ENCODE measurements around the gene DMPK.
"Not testable (repeated sequence)": the region's sequence is repeated elsewhere in the genome, so short reads cannot be mapped to it uniquely, and the experiment has no call there.

The DMPK gene

DNA sequence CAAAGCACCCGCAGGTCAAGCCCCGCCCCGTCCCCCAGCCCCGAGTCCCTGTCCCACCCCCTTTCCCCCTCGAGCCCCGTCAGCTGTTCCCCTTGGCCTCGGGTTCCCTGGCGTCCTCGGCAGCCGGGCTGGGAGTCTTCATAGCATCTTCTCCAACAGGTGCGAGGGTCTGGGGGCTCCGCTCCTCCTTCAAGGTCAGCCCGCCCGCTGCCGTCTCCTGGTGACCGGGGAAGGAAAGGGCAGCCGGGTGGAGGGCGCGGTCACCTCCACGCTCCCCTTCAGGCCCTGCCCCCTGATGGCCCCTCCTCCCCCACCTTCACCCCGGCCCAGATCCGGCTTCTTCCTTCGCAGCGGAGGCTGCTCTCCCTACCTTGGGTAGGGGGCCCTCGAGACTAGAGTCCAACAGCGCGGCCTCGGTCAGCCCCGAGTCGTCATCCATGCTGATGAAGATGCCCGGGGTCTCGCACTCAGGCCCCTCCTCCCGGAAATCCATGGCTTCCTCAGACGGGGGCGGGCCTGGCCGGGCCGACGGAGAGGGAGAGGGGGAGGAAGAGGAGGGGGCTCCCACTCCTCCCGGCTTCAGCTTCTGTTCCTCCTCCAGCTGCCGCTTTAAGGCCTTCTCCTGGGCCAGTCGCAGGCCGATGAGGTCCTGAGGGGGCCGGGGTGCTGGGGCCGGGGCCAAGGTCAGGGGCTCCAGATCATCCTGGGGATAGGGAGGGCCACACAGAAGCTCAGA lies 33.4 kb upstream of the DMPK start:
- no peak for DNase-seq (ENCODE audit: low spot score)

DNA sequence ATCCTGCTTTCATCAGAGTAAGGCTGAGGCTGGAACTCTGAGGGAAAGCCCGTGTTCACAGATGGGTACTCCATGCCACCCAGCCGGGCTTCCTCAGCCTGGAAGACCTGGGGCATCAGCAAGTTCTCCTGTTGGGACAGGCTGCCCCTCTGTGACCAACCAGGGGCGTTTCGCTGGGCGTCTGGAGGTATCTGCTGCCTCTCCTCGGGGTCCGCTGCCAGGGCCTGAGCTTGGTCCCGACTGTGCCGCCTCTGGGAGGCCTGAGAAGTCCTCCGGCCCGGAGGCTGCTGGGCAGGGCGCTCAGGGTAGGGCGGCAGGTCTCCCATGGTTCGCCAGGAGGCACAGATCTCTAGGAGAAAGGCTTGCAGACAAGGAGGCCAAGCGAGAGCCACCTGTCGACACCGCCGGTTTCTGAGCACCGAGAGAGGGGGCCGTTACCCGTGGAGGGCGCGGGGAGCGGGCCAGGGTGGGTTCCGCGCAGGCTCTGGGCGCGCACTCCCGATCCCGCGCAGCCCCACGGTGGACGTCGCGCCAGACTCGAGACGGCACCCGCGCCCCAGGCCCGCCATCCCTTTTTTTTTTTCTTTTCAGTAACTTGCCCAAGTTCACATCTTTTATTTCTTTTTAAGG lies 32.7 kb upstream of the DMPK start, which contains the start of gene RSPH6A:
Gene RSPH6A, minus strand, starts transcription at position 458 of the 630 bp plus-strand sequence. Its CDS starts 132 bp downstream, at position 326.
- DNase-seq (ENCODE audit: low spot score), result no peak

DNA sequence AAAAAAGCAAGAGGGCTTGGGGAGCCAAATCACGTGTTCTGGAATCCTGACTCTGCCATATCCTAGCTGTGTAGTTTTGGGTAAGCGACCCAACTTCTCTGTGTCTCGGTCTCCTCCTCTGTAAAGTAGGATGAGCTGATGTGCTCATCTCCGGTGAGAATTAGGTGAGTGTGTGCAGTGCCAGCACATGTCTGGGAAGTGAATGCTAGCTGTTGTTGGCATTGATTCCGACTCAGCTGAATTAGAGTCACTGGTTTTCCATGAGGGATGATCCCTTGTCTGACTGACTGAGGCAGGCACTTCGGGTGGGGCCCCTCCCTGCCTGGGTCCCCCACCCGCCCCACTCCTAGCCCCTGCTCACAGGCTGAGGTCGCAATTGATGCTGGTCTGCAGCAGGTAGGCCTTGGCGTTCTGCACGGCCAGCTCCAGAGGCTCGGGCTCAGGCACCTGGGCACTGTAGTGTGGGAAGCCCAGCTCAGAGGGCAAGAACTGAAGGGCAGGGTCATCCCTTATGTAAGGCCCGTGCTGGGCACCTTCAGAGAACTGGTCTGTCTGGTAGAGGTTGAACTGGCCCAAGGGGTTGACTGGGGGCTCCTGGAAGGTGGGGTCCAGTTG lies 32.0 kb upstream of the DMPK start:
- DNase-seq (ENCODE audit: low spot score), result no peak

DNA sequence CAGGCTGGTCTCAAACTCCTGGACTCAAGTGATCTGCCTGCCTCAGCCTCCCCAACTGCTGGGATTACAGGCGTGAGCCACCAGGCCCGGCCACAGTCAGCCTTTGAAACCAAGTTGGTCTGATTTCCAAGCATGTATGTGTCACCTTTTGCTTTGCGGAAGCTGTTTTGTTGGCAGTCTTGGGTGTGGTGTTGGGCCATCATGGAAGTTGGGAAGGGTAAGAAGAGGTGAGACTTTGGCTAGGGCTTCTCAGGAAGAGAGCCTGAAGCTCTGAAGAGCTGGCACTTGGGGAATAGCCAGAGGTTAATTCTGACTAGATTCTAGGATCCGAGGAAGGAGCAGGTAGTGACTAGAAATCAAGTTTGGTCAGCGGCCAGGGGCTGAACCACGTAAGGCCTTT lies 30.0 kb upstream of the DMPK start:
- DNase-seq (ENCODE audit: low spot score), result no peak

DNA sequence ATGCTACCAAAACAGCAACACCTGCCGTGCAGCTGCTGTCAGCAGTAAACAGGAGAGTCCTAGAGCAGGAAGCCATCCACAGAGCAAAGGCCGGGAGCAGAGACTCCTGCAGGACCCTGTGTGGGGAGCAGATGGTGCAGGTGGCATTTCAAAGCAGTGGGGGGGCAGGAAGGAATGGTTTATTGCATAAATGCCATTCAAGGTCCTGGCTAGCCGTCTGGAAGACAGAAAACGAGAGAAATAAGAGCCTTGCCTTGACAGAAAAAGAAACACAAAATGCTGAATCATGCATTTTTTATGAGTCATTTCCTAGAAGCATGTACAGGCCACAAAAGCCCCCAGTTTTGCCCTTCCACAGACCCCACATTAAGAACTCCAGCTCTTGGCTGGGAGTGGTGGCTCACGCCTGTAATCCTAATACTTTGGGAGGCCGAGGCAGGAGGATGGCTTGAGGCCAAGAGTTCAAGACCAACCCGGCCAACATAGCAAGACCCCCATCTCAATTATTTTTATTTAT lies 27.4 kb upstream of the DMPK start:
- no peak for DNase-seq (ENCODE audit: low spot score)

DNA sequence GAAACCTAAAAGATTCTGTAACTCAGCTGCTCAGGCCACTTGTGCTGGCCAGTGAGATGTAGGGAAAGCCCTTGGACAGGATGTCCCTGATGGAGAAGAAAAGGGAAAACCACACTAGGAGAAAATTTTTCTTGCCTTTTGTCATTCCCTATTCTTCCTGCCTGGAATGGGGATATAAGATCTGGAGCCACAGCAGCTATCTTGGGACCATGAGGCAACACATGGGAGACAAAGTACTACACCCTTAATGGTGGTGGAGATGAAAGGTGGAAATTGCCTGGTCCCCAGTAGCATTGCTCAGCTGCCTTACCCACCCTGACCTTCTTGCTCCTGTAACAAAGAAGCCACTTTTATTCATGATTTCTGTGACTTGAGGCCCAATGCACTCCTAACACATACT lies 23.4 kb upstream of the DMPK start:
- DNase-seq (ENCODE audit: low spot score), result no peak

DNA sequence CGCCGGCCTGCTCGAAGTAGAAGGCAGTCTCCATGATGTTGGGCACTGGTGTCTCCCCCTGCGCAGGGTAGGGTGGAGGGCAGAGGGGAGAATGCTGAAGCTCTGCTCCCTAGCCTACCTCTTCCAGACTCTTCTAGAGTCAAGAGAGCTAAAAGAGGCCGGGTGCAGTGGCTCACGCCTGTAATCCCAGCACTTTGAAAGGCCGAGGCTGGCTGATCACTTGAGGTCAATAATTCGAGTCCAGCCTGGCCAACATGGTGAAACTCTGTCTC lies 22.6 kb upstream of the DMPK start:
- no peak for DNase-seq (ENCODE audit: low spot score)

DNA sequence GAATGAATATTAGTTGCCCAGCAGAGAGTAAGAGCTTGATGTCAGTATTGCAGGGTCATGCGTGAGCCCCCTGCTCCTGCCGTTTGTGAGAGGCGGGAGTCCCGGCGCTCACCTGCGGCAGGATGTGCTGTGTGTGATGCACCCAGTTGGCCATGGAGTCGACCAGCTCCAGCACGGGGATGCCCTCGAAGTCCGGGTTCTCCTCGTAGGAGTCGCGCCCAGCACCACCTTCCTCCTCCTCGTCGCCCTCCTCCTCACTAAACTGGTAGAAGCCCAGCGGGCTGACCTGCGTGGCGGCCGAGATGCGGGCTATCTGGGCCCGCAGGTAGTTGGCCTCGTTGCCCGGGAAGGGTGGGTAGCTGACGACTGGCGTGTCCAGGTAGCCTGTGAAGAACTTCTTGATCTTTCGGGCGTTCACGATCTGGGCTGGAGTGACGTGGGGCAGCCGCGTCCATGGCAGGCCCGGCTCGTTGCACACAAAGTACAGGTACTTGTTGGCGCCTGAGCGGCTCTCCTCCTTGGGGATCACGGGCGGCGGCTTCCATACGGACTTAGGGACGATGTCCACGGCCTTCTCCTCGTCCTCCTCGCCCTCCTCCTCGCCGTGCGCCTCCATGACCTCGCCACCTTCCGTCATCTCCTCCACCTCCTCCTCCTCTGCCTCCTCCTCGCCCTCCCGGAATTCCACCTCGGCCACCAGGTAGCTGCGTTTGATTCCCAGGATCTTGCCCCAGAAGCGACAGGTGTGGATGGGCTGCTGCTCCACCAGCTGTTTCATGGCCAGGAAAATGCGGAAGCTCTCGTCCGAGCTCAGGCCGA lies 22.1 kb upstream of the DMPK start:
- no peak for DNase-seq (ENCODE audit: low spot score)

DNA sequence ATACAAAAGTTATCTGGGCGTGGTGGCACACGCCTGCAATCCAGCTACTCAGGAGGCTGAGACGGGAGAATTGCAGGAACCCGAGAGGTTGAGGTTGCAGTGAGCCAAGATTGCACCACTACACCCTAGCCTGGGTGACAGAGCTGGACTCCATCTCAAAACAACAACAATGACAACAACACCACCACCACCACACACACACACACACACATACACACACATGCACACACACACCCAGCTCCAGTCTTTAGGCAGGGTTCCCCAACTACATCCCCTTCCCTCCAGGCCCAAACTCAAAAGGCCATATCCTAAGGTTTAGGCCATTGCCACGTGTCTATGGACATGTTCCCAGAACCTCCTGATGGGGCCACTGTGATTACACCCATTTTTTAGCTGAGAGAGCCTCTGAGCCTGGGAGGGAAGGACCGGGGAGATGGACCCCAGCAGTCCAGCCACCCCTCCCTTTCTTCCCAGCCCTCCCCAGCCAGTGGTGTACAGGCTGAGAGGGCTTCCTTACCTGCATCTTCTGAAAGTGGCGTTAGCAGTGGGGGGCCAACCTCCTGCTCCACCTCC lies 19.4 kb upstream of the DMPK start:
- DNase-seq (ENCODE audit: low spot score), result no peak

DNA sequence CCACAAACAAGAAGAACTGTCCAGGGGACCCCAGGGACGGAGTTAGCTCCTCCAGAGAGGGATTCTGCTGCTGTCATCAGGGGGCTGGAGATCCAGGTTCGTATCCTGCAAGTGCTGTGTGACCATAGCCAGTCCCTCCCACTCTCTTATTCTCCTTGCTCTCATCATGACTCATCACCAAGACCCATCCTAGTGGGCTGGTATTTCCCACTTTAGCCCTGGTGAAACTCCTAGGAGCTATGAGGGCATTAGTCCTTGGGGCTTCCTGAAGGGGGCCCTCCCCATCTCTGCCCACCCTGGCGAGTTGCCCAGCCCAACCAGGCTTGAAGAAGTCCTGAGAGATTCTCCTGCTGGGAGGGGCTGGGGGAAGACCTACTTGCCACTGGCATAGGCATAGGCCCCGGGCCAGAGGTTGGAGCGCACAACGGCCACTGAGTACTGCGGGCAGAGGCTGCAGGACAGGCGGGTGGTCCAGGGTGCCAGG lies 17.8 kb upstream of the DMPK start:
- no peak for DNase-seq (ENCODE audit: low spot score)

DNA sequence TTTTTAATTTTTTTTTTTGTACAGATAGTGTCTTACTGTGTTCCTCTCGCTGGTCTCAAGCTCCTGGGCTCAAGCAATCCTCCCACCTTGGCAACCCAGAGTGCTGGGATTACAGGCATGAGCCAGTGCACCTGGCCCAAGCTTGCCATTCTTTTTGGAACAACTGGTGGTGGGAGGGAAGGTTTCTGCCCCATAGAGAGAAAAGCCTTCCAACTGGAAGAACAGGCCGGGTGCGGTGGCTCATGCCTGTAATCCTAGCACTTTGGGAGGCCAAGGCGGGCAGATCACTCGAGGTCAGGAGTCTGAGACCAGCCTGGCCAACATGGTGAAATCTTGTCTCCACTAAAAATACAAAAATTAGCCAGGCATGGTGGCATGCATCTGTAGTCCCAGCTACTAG lies 17.3 kb upstream of the DMPK start:
- not testable (repeated sequence) for DNase-seq (ENCODE audit: low spot score)

DNA sequence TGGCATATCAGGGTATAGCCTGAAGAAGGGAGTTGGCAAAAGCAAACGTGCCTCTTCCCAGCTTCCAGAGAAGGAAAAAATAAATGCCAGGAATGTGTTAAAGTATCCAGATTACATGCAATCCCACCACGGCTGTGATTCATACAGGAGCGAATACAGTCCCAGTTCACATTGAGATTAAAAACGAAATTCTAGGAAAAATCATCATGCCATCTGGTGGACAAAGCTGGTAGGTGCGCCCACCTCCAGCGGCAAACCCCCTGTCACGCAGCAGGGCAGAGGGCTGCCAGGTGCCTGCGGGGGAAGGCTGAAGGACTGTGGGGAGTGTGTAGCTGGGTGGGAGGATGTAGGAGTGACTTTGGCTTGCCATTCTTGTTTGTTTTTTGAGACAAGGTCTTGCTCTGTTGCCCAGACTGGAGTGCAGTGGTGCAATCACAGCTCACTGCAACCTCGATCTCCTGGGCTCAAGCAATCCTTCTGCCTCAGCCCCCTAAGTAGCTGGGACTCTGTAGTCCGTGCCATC lies 16.8 kb upstream of the DMPK start:
- peak; percentile 90 for DNase-seq (ENCODE audit: low spot score)

DNA sequence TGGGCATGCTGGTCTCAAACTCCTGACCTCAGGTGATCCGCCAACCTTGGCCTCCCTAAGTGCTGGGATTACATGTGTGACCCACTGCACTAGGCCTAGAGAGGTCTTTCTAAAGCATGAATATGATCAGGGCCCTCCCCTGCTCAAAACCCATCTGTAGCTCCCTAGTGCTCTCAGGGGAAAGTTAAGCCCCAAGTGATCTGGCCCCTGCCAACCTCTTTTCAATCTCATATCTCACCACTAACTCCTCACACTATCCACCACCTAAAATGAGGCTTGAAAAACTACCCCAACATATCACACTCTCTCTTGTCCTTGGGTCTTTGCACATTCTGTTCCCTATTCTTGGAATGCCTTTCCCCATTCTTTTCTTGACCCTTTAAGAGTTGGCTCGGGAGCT lies 12.3 kb upstream of the DMPK start:
- no peak for DNase-seq (ENCODE audit: low spot score)

DNA sequence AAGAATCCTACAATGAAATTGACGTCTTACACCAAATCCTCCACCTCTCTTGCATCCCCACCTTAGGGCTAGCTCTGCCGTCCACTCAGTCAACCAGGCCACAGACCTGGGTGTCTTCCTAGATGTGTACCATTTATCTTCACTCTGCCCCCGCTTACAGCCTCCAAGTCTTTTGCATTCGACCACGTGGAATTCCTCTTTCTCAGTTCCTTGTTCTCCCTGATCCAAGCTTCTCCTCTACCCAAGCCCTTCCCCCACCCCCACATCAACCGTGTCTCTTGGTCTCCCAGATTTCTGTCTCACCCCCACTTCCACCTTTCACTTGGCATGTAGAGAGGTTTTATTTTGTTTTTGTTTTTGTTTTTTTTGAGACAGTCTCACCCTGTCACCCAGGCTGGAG lies 11.6 kb upstream of the DMPK start:
- no peak for DNase-seq (ENCODE audit: low spot score)

DNA sequence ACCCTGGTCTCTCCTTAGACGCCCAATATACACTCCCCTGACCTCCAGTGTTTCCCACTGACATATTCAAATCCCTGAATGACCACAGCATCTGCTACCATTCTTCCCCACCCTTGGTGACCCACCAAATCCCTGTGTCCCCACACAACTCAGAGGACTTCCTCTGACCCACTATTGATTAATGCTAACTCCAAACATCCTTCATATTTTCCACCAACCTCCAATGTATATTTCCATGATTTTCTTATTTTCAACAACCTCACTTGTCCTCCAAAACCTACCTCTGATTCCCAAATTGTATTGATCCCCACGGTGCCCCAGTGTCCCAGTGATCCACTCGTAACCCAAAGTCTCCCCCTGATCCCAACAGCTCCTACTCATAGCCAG lies 10.9 kb upstream of the DMPK start:
- no peak for DNase-seq (ENCODE audit: low spot score)

DNA sequence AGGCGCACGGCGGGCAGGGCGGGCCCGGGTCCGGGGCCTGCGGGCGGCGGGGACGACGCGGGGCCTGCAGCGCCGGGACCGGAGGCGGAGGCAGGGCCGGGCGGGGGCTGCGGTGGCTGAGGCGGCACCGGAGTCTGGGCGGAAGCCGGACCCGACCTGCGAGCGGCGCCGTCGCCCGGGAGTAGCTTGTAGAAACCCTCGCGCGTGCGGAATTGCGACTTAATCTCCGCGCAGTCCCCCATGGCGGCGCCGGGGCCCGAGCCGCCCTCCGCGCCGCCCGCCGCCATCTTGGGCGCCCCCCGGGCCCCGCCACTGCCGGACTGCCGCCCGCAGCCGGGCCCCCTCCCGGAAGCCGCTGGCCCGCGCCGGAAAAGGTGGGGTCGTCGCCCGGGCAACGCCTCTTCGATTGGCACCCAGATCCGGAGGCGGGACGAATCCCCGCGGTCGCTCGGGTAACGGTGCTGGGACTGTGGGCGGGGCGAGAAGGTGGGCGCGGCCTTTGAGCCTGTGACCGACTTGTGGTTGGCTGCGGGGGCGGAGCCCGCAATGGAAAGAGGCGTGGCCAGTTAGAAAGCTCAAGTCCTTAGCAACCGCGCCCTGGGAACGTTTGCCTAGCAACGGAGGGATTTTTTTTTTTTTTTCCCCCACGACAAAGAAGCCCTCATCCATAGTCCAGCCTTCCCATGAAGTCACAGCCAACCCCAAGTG lies 10.3 kb upstream of the DMPK start, which contains the start of gene DMWD:
Gene DMWD, minus strand, starts transcription at position 376 of the 708 bp plus-strand sequence. Its CDS starts 89 bp downstream, at position 287.
- DNase-seq (ENCODE audit: low spot score), result peak; percentile 99

DNA sequence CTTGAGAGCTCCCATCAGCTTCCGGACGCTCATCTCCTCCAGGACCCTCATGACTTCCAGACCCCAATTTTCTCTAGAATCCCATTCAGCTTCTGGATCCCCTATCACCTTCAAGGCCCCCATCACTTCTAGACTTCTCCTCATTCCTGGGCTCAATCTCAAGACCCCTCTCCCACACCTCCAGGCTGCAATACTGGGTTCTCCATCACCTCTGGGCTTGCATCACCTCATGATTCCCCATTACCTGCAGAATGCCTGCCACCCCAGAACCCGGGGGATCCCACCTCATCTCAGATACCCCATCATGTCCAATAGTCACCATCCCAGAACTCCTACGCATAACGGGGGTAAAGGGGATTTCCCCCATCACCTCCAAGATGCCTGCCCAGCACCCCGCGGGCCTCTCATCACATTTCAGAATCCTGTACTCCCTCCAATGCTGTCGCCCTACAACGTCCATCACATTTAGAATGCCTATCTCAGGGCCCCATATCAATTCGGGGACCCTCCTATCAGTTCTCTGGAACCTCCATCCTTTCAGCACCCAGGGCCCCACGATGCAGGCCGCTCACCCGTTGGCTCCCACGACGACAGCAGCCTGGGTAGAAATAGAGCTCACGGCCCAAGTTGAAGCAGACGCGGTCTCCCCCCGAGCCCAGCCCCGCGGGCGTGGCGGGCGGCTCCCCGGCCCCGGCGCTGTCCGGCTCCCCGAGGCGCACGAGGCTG lies 9.6 kb upstream of the DMPK start:
- DNase-seq (ENCODE audit: low spot score), result no peak

DNA sequence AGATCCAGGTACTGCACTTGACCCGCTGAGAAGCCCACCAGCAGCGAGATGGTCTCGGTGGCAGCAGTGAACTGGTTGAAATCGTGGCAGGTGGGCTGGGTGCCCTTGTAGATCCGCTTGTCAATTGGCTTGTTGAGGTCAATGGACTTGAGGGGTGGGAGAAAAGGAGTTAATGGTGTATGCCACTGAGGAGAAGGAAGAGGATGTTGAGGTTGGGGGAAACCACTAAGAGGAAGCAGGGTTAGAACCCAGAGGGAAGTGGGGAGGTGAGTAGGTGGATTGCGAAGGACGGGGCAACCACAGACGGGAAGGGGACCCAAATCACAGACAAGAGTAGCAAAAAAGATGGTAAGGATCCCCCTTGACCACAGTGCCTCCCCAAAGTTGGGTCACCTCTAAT lies 8.7 kb upstream of the DMPK start:
- no peak for DNase-seq (ENCODE audit: low spot score)

DNA sequence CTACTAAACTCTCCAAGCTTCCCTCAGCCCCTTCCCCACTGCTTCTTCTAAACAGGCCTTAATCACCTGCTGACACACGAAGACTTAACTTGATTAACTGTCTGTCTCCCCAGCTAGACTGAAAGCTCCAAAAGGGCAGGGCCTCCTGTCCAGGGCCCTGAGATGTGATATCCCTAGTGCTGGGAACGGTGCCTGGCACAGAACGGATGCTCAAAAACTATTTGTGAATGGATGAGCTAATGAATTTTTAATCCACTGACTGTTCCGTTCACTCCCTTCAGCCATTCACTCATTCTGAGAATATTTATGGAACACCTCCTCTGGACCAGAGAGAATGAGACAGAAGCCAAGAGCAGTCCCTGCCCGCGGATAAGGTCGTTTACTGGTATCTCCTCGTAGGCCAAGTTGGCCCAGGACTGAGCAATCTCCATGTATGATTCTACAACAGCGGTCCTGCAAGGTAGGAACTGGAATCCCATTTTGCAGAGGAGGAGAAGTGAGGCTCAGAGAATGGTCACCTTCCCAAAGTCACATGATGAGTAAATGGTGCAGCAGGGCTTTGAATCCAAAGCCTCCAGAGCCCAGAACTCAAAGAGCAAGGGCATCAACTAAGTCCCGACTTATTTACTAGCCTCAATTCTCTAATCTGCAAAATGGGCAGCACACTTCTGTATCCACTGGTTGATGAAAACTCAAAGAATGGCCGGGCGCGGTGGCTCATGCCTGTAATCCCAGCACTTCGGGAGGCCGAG lies 6.9 kb upstream of the DMPK start:
- no peak for DNase-seq (ENCODE audit: low spot score)

DNA sequence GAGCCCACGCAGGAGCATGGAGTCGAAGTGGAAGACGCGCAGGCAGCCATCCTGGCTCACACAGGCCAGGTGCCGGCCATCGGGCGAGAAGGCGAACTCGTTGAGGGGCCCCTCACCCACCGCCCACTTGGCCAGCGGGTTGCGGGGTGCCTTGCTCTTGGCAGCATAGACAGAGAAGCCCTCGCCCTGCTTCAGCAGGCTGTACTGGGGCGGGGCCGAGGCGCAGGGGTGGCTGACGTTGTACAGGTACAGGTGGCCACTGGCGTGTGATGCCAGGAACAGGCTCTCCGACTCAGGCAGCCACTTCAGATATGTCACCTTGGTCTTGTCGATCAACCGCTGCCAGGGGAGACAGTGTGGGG lies 4.2 kb upstream of the DMPK start:
- DNase-seq (ENCODE audit: low spot score), result no peak
